H1 (cell line): ENCODE data around the gene EIF2S3B. TPM values are rescaled to one million over a fixed set of nuclear protein-coding genes. Genes with fewer than 3 reads are reported as not detected.

Experiments
- CTCF ChIA-PET: fragments of 300-600 bp; sonication (Branson Sonifier 250); formaldehyde crosslinking; loops from one replicate; lab custom pipeline; 2021; ENCODE audit not compliant: partially characterized antibody; lab: Charles Lee
- POLR2A ChIA-PET: fragments of 300-600 bp; sonication (Branson Sonifier 250); formaldehyde crosslinking; loops from one replicate; lab custom pipeline; 2021; ENCODE audit warnings: inconsistent platforms; ENCODE audit not compliant: partially characterized antibody; lab: Charles Lee
- DNase-seq, 2 experiments: peaks; one replicate each; pipeline versions ENCODE4 v3.0.0 to v3.0.0-alpha.2; 2010 to 2022; ENCODE audit warnings: low spot score in 2 of 2, low read depth in 1 of 2, mixed read lengths in 1 of 2
- FAIRE-seq: peaks from 2 replicates; lab custom pipeline; 2011; peaks lifted over from hg19 to GRCh38; lab: Jason Lieb, UNC
- H2AFZ ChIP-seq: 2 replicates; pipeline ENCODE4 v1.8.1; 2012; ENCODE audit warnings: low read length, inconsistent platforms
- H2AK5ac ChIP-seq: 2 replicates; pipeline ENCODE4 v1.6.1; 2013; ENCODE audit warnings: low read depth, low read length
- H2BK120ac ChIP-seq: replicated peaks from 2 replicates; pipeline ENCODE3; 2013; ENCODE audit warnings: low read depth, low read length, inconsistent platforms
- H2BK12ac ChIP-seq: 2 replicates; pipeline ENCODE4 v1.6.1; 2013; ENCODE audit warnings: low read depth, low read length
- H2BK15ac ChIP-seq: 2 replicates; pipeline ENCODE4 v1.6.1; 2013; ENCODE audit warnings: low read length
- H2BK20ac ChIP-seq: 2 replicates; pipeline ENCODE4 v1.6.1; 2013; ENCODE audit warnings: low read length
- H2BK5ac ChIP-seq: 2 replicates; pipeline ENCODE4 v1.6.1; 2013; ENCODE audit warnings: low read depth, low read length
- H3K14ac ChIP-seq: 2 replicates; pipeline ENCODE4 v1.6.1; 2013; ENCODE audit warnings: inconsistent platforms; ENCODE audit not compliant: insufficient read length
- H3K18ac ChIP-seq: 2 replicates; pipeline ENCODE4 v1.6.1; 2013; ENCODE audit warnings: low read length; ENCODE audit errors: extremely low read depth
- H3K23ac ChIP-seq: 2 replicates; pipeline ENCODE4 v1.6.1; 2013; ENCODE audit warnings: inconsistent platforms; ENCODE audit not compliant: insufficient read length
- H3K23me2 ChIP-seq: 2 replicates; pipeline ENCODE4 v1.6.1; 2013; ENCODE audit warnings: low read depth, low read length
- H3K27ac ChIP-seq: 2 replicates; pipeline ENCODE4 v1.6.1; 2011; ENCODE audit warnings: low read depth, low read length, inconsistent platforms
- H3K27me3 ChIP-seq, 4 experiments: replicated peaks in 1 of 4; 1 replicate in 1 of 4; 2 replicates in 3 of 4; pipeline versions ENCODE4 v1.6.1 to v1.8.1; 2011 to 2013; ENCODE audit warnings: low read length in 3 of 4, mild to moderate bottlenecking in 3 of 4, inconsistent platforms in 2 of 4, mixed read lengths in 2 of 4, moderate library complexity in 1 of 4; ENCODE audit not compliant: control insufficient read depth in 3 of 4, insufficient read depth in 3 of 4; ENCODE audit errors: extremely low read depth in 1 of 4
- H3K36me3 ChIP-seq, 4 experiments: 2 replicates each; pipeline versions ENCODE4 v1.6.1 to v1.8.1; 2011 to 2013; ENCODE audit warnings: mild to moderate bottlenecking in 4 of 4, low read length in 3 of 4, moderate library complexity in 2 of 4, control low read depth in 1 of 4, inconsistent platforms in 1 of 4; ENCODE audit not compliant: insufficient read depth in 4 of 4, control insufficient read depth in 2 of 4
- H3K4ac ChIP-seq: replicated peaks from 2 replicates; pipeline ENCODE3; 2013; ENCODE audit warnings: low read length, low read depth, mixed read lengths, inconsistent platforms; ENCODE audit not compliant: insufficient read length
- H3K4me1 ChIP-seq, 4 experiments: replicated peaks in 1 of 4; 1 replicate in 1 of 4; 2 replicates in 3 of 4; pipeline versions ENCODE4 v1.6.1 to v1.8.1; 2011 to 2013; ENCODE audit warnings: low read length in 3 of 4, inconsistent platforms in 2 of 4, mixed read lengths in 1 of 4; ENCODE audit not compliant: insufficient read depth in 4 of 4, control insufficient read depth in 3 of 4
- H3K4me2 ChIP-seq, 2 experiments: 2 replicates each; pipeline versions ENCODE4 v1.6.1 to v1.8.1; 2011 to 2013; ENCODE audit warnings: low read depth in 2 of 2, low read length in 2 of 2, control low read depth in 1 of 2, inconsistent platforms in 1 of 2, mild to moderate bottlenecking in 1 of 2; ENCODE audit not compliant: insufficient read depth in 1 of 2
- H3K4me3 ChIP-seq, 4 experiments: fragments of 200-600, 300-600 bp in 1 of 4; sonication (generic), shearing (Covaris generic), sonication (Bioruptor Twin) in 1 of 4; 2 replicates each; pipeline versions ENCODE4 v1.5.1 to v1.8.1; 2011 to 2016; ENCODE audit warnings: low read length in 4 of 4, low read depth in 3 of 4, control low read depth in 2 of 4, inconsistent platforms in 2 of 4, mild to moderate bottlenecking in 2 of 4, mixed read lengths in 1 of 4, moderate library complexity in 1 of 4; ENCODE audit not compliant: insufficient read depth in 2 of 4; ENCODE audit errors: extremely low read depth in 1 of 4
- H3K56ac ChIP-seq: replicated peaks from 2 replicates; pipeline ENCODE3; 2013; ENCODE audit warnings: low read depth, mild to moderate bottlenecking, mixed read lengths, low read length, inconsistent platforms; ENCODE audit not compliant: insufficient read length
- H3K79me1 ChIP-seq: 2 replicates; pipeline ENCODE4 v1.6.1; 2013; ENCODE audit warnings: low read depth, low read length, control low read depth
- H3K79me2 ChIP-seq, 2 experiments: 2 replicates each; pipeline versions ENCODE4 v1.6.1 to v1.8.1; 2012 to 2013; ENCODE audit warnings: low read length in 2 of 2, mild to moderate bottlenecking in 2 of 2, inconsistent platforms in 1 of 2; ENCODE audit not compliant: insufficient read depth in 2 of 2, control insufficient read depth in 1 of 2
- H3K9ac ChIP-seq, 4 experiments: replicated peaks in 1 of 4; 1 replicate in 1 of 4; 2 replicates in 3 of 4; pipeline versions ENCODE4 v1.6.1 to v1.8.1; 2011 to 2013; ENCODE audit warnings: low read depth in 3 of 4, low read length in 3 of 4, control low read depth in 2 of 4, mild to moderate bottlenecking in 2 of 4, moderate library complexity in 2 of 4, inconsistent platforms in 1 of 4; ENCODE audit errors: extremely low read depth in 1 of 4
- H3K9me3 ChIP-seq, 2 experiments: 2 replicates each; pipeline versions ENCODE4 v1.6.1 to v1.8.1; 2012 to 2013; ENCODE audit warnings: mild to moderate bottlenecking in 2 of 2, moderate library complexity in 2 of 2, control low read depth in 1 of 2, inconsistent platforms in 1 of 2, low read depth in 1 of 2, low read length in 1 of 2, mixed read lengths in 1 of 2; ENCODE audit not compliant: insufficient read depth in 2 of 2
- H4K20me1 ChIP-seq, 2 experiments: replicated peaks in 1 of 2; 2 replicates each; pipeline versions ENCODE3 to v1.8.1; 2011 to 2013; ENCODE audit warnings: inconsistent platforms in 2 of 2, low read length in 2 of 2, mild to moderate bottlenecking in 1 of 2; ENCODE audit not compliant: insufficient read depth in 2 of 2, control insufficient read depth in 1 of 2
- H4K5ac ChIP-seq: 2 replicates; pipeline ENCODE4 v1.6.1; 2013; ENCODE audit warnings: low read length, low read depth, mixed read lengths, inconsistent platforms; ENCODE audit not compliant: insufficient read length
- H4K8ac ChIP-seq: 2 replicates; pipeline ENCODE4 v1.8.0; 2013; ENCODE audit warnings: mild to moderate bottlenecking, moderate library complexity, low read length, inconsistent platforms; ENCODE audit not compliant: insufficient read depth; ENCODE audit errors: extremely low read depth
- H4K91ac ChIP-seq: replicated peaks from 2 replicates; pipeline ENCODE3; 2013; ENCODE audit warnings: low read length, mixed read lengths, inconsistent platforms; ENCODE audit not compliant: insufficient read length
- ASH2L ChIP-seq: fragments of 200-600, 300-600 bp; sonication (generic); IDR thresholded peaks from one replicate; pipeline ENCODE4 v1.7.1; 2017; ENCODE audit warnings: low read length
- CTCF ChIP-seq, 3 experiments: IDR thresholded peaks; 1 replicate in 2 of 3; 2 replicates in 1 of 3; pipeline versions ENCODE4 v1.5.1 to v1.6.1; 2011; ENCODE audit warnings: low read length in 3 of 3, mild to moderate bottlenecking in 3 of 3, inconsistent platforms in 2 of 3, low read depth in 1 of 3, moderate library complexity in 1 of 3; ENCODE audit not compliant: insufficient read depth in 1 of 3; ENCODE audit errors: control extremely low read depth in 1 of 3
- MAFK ChIP-seq: IDR thresholded peaks from 2 replicates; pipeline ENCODE4 v1.6.1; 2012; ENCODE audit warnings: low read depth, mild to moderate bottlenecking, improper control_type of control experiment, low read length
- whole genome bisulfite sequencing, 2 experiments: shearing (Covaris generic) in 1 of 2; methylation state at CpG; one replicate each; pipeline versions ENCODE4 v1.1.6 to v1.1.7; 2013 to 2015; ENCODE audit warnings: low lambda C conversion rate in 2 of 2, mixed read lengths in 2 of 2, inconsistent platforms in 1 of 2, low coverage in 1 of 2, missing lambda C conversion rate in 1 of 2; ENCODE audit not compliant: insufficient replicate concordance in 2 of 2, insufficient coverage in 1 of 2, insufficient read length in 1 of 2; ENCODE audit errors: extremely low coverage in 1 of 2, missing lambda C conversion rate in 1 of 2; 5-methylcytosine and 5-hydroxymethylcytosine counted together
- polyA plus RNA-seq, 7 experiments: library from polyadenylated mRNA; depleted of rRNA in 3 of 7; stranded (reverse) in 5 of 7; unstranded in 2 of 7; fragments of >200 nt in 5 of 7; fragments of 200-250 nt in 2 of 7; gene quantifications; 1 replicate in 5 of 7; 2 replicates in 1 of 7; 4 replicates in 1 of 7; pipeline versions ENCODE4 v1.2.1 to v1.2.3, GENCODE V29; 2011 to 2013; ENCODE audit warnings: missing spikeins in 2 of 7, mixed read lengths in 2 of 7
- total RNA-seq: library from RNA; stranded (reverse); fragmentation: NEBNext Ultra II Directional; extraction: Animal tissue kit (Norgen Biotek cat#: 25700); gene quantifications from 2 replicates; pipeline ENCODE4 v1.2.1, GENCODE V29; 2021

Gene EIF2S3B
- total and polyA plus RNA-seq, 2 of the 8 experiments (the other 6 are each of a cell fraction or from before 2014, with no cell fraction given): 3.1 to 6.7 TPM

GRCh38 chr12:10456856-10457255 is 48.8 kb upstream of the EIF2S3B start:
- Histone ChIP-seq H4K91ac (no peak overlapping the region), H3K56ac (no peak overlapping the region), H3K4me1 (peaks cover 0 to 3% (median 0%) of the 10 kb centered on the region in 4 experiments; a peak in 1 of 7 replicates), H3K9ac (no peak overlapping the region), H3K4me3 (no peak overlapping the region), H2BK15ac (no peak overlapping the region), H3K14ac (no peak overlapping the region), H2BK12ac (no peak overlapping the region), H3K4me2 (no peak overlapping the region), H3K36me3 (no peaks in the 10 kb centered on the region), H2BK120ac (no peak overlapping the region), H4K5ac (no peak overlapping the region), H4K8ac (no peak overlapping the region), H3K23me2 (no peaks in the 10 kb centered on the region), H3K23ac (no peak overlapping the region), H2AFZ (no peak overlapping the region), H3K79me2 (no peaks in the 10 kb centered on the region), H3K79me1 (no peaks in the 10 kb centered on the region), H2BK5ac (no peak overlapping the region), H3K4ac (no peak overlapping the region), H3K27me3 (peaks cover 0 to 2% (median 0%) of the 10 kb centered on the region in 4 experiments; a peak in 1 of 7 replicates), H4K20me1 (no peaks in the 10 kb centered on the region), H3K9me3 (0 out of 4 replicates have a peak, but pooled peaks cover 0 to 3% of the 10 kb centered on the region in 2 experiments), H2AK5ac (no peak overlapping the region), H2BK20ac (no peak overlapping the region), H3K18ac (no peak overlapping the region), H3K27ac (no peak overlapping the region)
- ChIA-PET CTCF (no interaction called here), POLR2A (no interaction called here)
- FAIRE-seq (no peak), DNase-seq (no peak)
- TF ChIP-seq ASH2L (no peak), MAFK (no peak), CTCF (IDR thresholded peaks at IDR 0.05; ENCODE audit: control extremely low read depth in 1 of 3, insufficient read depth in 1 of 3, low read depth in 1 of 3, low read length in 3 of 3) (no peak)
- WGBS, 2 experiments: 92% methylated on average over 2 of the region's 2 CpGs; no CpG with 5 or more reads in 1 of the 2 experiments
